SK-N-SH (cell line): ENCODE data around the gene GALNT13. TPM values are rescaled to one million over a fixed set of nuclear protein-coding genes. Genes with fewer than 3 reads are reported as not detected.

ENCODE experiments used
- CTCF ChIA-PET: fragments of 300-600, 350-600 bp; formaldehyde crosslinking; extraction: SDS; loops from one replicate; lab custom pipeline; 2021; lab: Yijun Ruan, JAX
- POLR2A ChIA-PET: fragments of 350-600 bp; sonication (Branson Sonifier 250); formaldehyde crosslinking; extraction: SDS; loops from one replicate; lab custom pipeline; 2020; ENCODE audit warnings: antibody characterized with exemption, inconsistent platforms; lab: Yijun Ruan, JAX
- DNase-seq: peaks from one replicate; pipeline ENCODE4 v3.0.0; 2012
- H2AFZ ChIP-seq: fragments of 200-600 bp; sonication (generic); 2 replicates; pipeline ENCODE4 v1.8.1; 2016; ENCODE audit warnings: antibody characterized with exemption, mild to moderate bottlenecking, low read depth
- H3F3A ChIP-seq: fragments of 200-600 bp; sonication (generic); replicated peaks from 2 replicates; pipeline ENCODE3; 2016; ENCODE audit warnings: antibody characterized with exemption, mild to moderate bottlenecking; ENCODE audit not compliant: insufficient read depth
- H3K27ac ChIP-seq, 2 experiments: fragments of 200-500 bp in 1 of 2; fragments of 200-600 bp in 1 of 2; sonication (Bioruptor generic) in 1 of 2; sonication (generic), shearing (Covaris generic) in 1 of 2; 2 replicates each; pipeline versions ENCODE4 v1.5.1 to v1.6.1; 2014 to 2016; ENCODE audit warnings: low read depth in 2 of 2, inconsistent platforms in 1 of 2, low read length in 1 of 2, mild to moderate bottlenecking in 1 of 2, mixed read lengths in 1 of 2
- H3K27me3 ChIP-seq: fragments of 200-600 bp; sonication (generic), shearing (Covaris generic); 2 replicates; pipeline ENCODE4 v1.6.1; 2016; ENCODE audit warnings: mixed run types; ENCODE audit not compliant: insufficient read depth
- H3K36me3 ChIP-seq, 2 experiments: fragments of 200-500 bp in 1 of 2; fragments of 200-600 bp in 1 of 2; sonication (Bioruptor generic) in 1 of 2; sonication (generic) in 1 of 2; replicated peaks in 1 of 2; 2 replicates each; pipeline versions ENCODE3 to v1.5.1; 2014 to 2016; ENCODE audit warnings: low read length in 1 of 2, mild to moderate bottlenecking in 1 of 2; ENCODE audit not compliant: insufficient read depth in 2 of 2, control insufficient read depth in 1 of 2
- H3K4me1 ChIP-seq, 2 experiments: fragments of 200-500 bp in 1 of 2; fragments of 200-600 bp in 1 of 2; sonication (Bioruptor generic) in 1 of 2; sonication (generic), shearing (Covaris generic) in 1 of 2; 2 replicates each; pipeline versions ENCODE4 v1.5.1 to v1.6.1; 2014 to 2016; ENCODE audit warnings: low read depth in 1 of 2, low read length in 1 of 2, mixed run types in 1 of 2; ENCODE audit not compliant: insufficient read depth in 2 of 2, control insufficient read depth in 1 of 2
- H3K4me2 ChIP-seq: fragments of 200-600 bp; sonication (generic), shearing (Covaris generic); 2 replicates; pipeline ENCODE4 v1.6.1; 2017; ENCODE audit warnings: mixed run types
- H3K4me3 ChIP-seq, 2 experiments: fragments of 200-500 bp in 1 of 2; fragments of 200-600 bp in 1 of 2; sonication (Bioruptor generic) in 1 of 2; sonication (generic), shearing (Covaris generic) in 1 of 2; 2 replicates each; pipeline versions ENCODE4 v1.5.1 to v1.8.1; 2014 to 2016; ENCODE audit warnings: low read depth in 2 of 2, inconsistent platforms in 1 of 2, low read length in 1 of 2, mild to moderate bottlenecking in 1 of 2, mixed read lengths in 1 of 2, moderate library complexity in 1 of 2
- H3K79me2 ChIP-seq: fragments of 200-600 bp; sonication (generic); 2 replicates; pipeline ENCODE4 v1.8.1; 2017; ENCODE audit warnings: mild to moderate bottlenecking; ENCODE audit not compliant: insufficient read depth
- H3K9ac ChIP-seq: fragments of 200-600 bp; sonication (generic); 2 replicates; pipeline ENCODE4 v1.6.1; 2017; ENCODE audit warnings: mixed run types
- H3K9me2 ChIP-seq: fragments of 200-600 bp; sonication (generic); 2 replicates; pipeline ENCODE4 v1.6.1; 2017; ENCODE audit warnings: mixed run types
- H3K9me3 ChIP-seq: fragments of 200-600 bp; sonication (generic); 2 replicates; pipeline ENCODE4 v1.6.1; 2017; ENCODE audit warnings: mixed run types, mild to moderate bottlenecking, moderate library complexity
- H4K20me1 ChIP-seq: fragments of 200-600 bp; sonication (generic); 2 replicates; pipeline ENCODE4 v1.6.1; 2017; ENCODE audit warnings: mild to moderate bottlenecking, mixed run types; ENCODE audit not compliant: insufficient read depth
- EP300 ChIP-seq, 2 experiments: IDR thresholded peaks; 2 replicates each; pipeline versions ENCODE4 v1.4.0 to v1.6.1; 2012; ENCODE audit warnings: borderline replicate concordance in 1 of 2, low read depth in 1 of 2, low read length in 1 of 2
- FOSL2 ChIP-seq: IDR thresholded peaks from 2 replicates; pipeline ENCODE4 v1.4.0; 2012; ENCODE audit warnings: low read depth, mild to moderate bottlenecking, moderate library complexity, borderline replicate concordance
- FOXJ3 ChIP-seq: sonication (generic); formaldehyde crosslinking; IDR thresholded peaks from 2 replicates; pipeline ENCODE4 v1.5.1; 2020; ENCODE audit warnings: mild to moderate bottlenecking, missing genetic modification reagents
- GATA2 ChIP-seq: sonication (generic); formaldehyde crosslinking; IDR thresholded peaks from 2 replicates; pipeline ENCODE4 v1.5.0; 2020; ENCODE audit warnings: mild to moderate bottlenecking, missing genetic modification reagents
- POLR2AphosphoS5 ChIP-seq: IDR thresholded peaks from 2 replicates; pipeline ENCODE4 v1.6.1; 2012; ENCODE audit warnings: low read depth, low read length
- RAD21 ChIP-seq: IDR thresholded peaks from 2 replicates; pipeline ENCODE4 v1.6.1; 2012; ENCODE audit warnings: mild to moderate bottlenecking, low read length
- RFX5 ChIP-seq: IDR thresholded peaks from 2 replicates; pipeline ENCODE4 v1.6.1; 2012; ENCODE audit warnings: mild to moderate bottlenecking, improper control_type of control experiment, low read length
- TAF1 ChIP-seq: IDR thresholded peaks from 2 replicates; pipeline ENCODE4 v1.6.1; 2012; ENCODE audit warnings: low read depth, mild to moderate bottlenecking, low read length, moderate library complexity, borderline replicate concordance
- WGBS: methylation state at CpG from one replicate; pipeline ENCODE4 v1.1.6; 2017; ENCODE audit warnings: low lambda C conversion rate; 5-methylcytosine and 5-hydroxymethylcytosine counted together
- polyA plus RNA-seq, 3 experiments: library from polyadenylated mRNA; depleted of rRNA; stranded (reverse); fragments of >200 nt; gene quantifications; 2 replicates each; pipeline ENCODE4 v1.2.3, GENCODE V29; 2012
- TF ChIP-seq, protein P1 (sequence below): IDR thresholded peaks from 2 replicates; pipeline ENCODE4 v1.4.0; 2012; ENCODE audit warnings: low read depth
- TF ChIP-seq, protein P2 (sequence below): IDR thresholded peaks from 2 replicates; pipeline ENCODE4 v1.6.1; 2012; ENCODE audit warnings: mild to moderate bottlenecking, low read depth, low read length, moderate library complexity

The GALNT13 gene
- polyA plus RNA-seq, 1 of the 3 experiments (the other 2 are of a cell fraction) = 0.33 TPM

DNA sequence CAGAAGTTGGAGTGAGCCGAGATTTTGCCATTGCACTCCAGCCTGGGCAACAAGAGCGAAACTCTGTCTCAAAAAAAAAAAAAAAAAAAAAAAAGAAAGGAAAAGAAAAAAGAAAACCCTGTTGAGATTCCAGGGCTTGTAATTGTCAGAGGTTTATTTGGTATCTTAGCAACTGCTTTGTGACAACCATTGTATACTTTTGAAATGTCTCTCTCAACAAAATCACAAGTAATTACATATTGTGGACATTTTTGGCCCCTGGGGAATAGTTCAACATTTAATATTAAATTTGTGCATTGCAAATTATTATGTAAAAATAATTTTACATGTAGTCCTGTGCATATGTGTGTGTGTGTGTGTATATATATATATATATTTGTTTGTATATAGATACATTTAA, 270.8 kb downstream of the GALNT13 start:
- Histone ChIP-seq H3K9me2 (no peaks in the 10 kb centered on the region), H3F3A (peaks cover 18% of the 10 kb centered on the region), H2AFZ (no peak overlapping the region), H3K27ac (peak overlapping the region in 1 of 2 experiments; percentile 96; a peak in 1 of 4 replicates), H3K4me2 (no peak overlapping the region), H3K4me3 (no peak overlapping the region), H3K9ac (no peak overlapping the region), H3K9me3 (no peaks in the 10 kb centered on the region), H3K36me3 (no peaks in the 10 kb centered on the region), H4K20me1 (no peaks in the 10 kb centered on the region), H3K4me1 (peaks cover 0 to 2% of the 10 kb centered on the region in 2 experiments; a peak in 3 of 4 replicates), H3K79me2 (no peaks in the 10 kb centered on the region), H3K27me3 (no peaks in the 10 kb centered on the region)
- WGBS = 88% methylated on average over 2 of the region's 2 CpGs
- ChIA-PET POLR2A (no interaction called here), CTCF (interaction anchor here (0.5 kb wide), 1 partner anchor 234 kb away, joined by 3 read pairs; no protein-coding TSS in a partner anchor)
- TF ChIP-seq, protein P1, sequence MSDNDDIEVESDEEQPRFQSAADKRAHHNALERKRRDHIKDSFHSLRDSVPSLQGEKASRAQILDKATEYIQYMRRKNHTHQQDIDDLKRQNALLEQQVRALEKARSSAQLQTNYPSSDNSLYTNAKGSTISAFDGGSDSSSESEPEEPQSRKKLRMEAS = no peak
- TF ChIP-seq, protein P2, sequence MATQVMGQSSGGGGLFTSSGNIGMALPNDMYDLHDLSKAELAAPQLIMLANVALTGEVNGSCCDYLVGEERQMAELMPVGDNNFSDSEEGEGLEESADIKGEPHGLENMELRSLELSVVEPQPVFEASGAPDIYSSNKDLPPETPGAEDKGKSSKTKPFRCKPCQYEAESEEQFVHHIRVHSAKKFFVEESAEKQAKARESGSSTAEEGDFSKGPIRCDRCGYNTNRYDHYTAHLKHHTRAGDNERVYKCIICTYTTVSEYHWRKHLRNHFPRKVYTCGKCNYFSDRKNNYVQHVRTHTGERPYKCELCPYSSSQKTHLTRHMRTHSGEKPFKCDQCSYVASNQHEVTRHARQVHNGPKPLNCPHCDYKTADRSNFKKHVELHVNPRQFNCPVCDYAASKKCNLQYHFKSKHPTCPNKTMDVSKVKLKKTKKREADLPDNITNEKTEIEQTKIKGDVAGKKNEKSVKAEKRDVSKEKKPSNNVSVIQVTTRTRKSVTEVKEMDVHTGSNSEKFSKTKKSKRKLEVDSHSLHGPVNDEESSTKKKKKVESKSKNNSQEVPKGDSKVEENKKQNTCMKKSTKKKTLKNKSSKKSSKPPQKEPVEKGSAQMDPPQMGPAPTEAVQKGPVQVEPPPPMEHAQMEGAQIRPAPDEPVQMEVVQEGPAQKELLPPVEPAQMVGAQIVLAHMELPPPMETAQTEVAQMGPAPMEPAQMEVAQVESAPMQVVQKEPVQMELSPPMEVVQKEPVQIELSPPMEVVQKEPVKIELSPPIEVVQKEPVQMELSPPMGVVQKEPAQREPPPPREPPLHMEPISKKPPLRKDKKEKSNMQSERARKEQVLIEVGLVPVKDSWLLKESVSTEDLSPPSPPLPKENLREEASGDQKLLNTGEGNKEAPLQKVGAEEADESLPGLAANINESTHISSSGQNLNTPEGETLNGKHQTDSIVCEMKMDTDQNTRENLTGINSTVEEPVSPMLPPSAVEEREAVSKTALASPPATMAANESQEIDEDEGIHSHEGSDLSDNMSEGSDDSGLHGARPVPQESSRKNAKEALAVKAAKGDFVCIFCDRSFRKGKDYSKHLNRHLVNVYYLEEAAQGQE = no peak
- TF ChIP-seq EP300 (IDR thresholded peaks at IDR 0.05; ENCODE audit: borderline replicate concordance in 1 of 2, low read depth in 1 of 2, low read length in 1 of 2) = no peak
- no peak for TF ChIP-seq POLR2AphosphoS5
- no peak for TF ChIP-seq TAF1
- TF ChIP-seq RAD21 = no peak
- no peak for DNase-seq

DNA sequence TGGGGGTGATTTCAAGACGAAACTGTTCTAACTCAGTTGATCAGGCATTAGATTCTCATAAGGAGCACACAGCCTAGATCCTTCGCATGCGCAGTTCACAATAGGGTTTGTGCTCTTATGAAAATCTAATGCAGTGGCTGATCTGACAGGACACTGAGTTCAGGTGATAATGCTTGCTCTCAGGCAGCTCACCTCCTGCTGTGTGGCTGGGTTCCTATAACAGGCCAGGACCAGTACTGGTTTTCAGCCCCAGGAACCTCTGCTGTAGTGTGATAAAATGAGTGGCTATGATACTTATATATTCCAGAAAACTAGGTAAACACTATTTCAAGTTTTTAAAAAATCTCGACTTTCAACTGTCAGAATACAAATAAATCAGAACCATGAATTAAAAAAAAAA, 271.4 kb downstream of the GALNT13 start:
- H3K9ac ChIP-seq = peak overlapping the region; percentile 44; the same call in 1 of the 2 replicates
- no peaks in the 10 kb centered on the region for H3K9me3 ChIP-seq
- DNase-seq = no peak
- H4K20me1 ChIP-seq = no peaks in the 10 kb centered on the region
- H3K27me3 ChIP-seq = no peaks in the 10 kb centered on the region
- peaks cover 18% of the 10 kb centered on the region for H3F3A ChIP-seq
- H3K79me2 ChIP-seq = no peaks in the 10 kb centered on the region
- WGBS = 82% methylated on average over 4 of the region's 4 CpGs
- CTCF ChIA-PET = interaction anchor here (0.5 to 0.8 kb wide), 2 partner anchors 232 to 233 kb away, joined by 3 read pairs; no protein-coding TSS in a partner anchor
- H3K36me3 ChIP-seq = no peaks in the 10 kb centered on the region
- H3K4me2 ChIP-seq = peak overlapping the region; percentile 52
- H3K27ac ChIP-seq = peak overlapping the region in 1 of 2 experiments; percentile 96; a peak in 2 of 4 replicates
- H3K9me2 ChIP-seq = no peaks in the 10 kb centered on the region
- no peak for TF ChIP-seq RFX5
- no peak for TF ChIP-seq GATA2
- TF ChIP-seq FOSL2 = no peak
- TF ChIP-seq FOXJ3 (CRISPR knock-in tag) = no peak
- 0 out of 2 replicates have a peak overlapping the region, but pooled peaks have one; percentile 33 for H2AFZ ChIP-seq
- H3K4me3 ChIP-seq = no peak overlapping the region
- POLR2A ChIA-PET = no interaction called here
- H3K4me1 ChIP-seq = peaks cover 0 to 2% of the 10 kb centered on the region in 2 experiments; a peak in 3 of 4 replicates
